Lower leg skin (tissue), 3 donors: ENCODE data around the gene PARP9.

Experiments
- POLR2A ChIP-seq, 2 donors: fragments of 450-650 bp; IDR thresholded peaks; one replicate each; pipeline ENCODE4 v1.6.1; 2016 to 2017; ENCODE audit warnings: antibody characterized with exemption in 2 of 2, mild to moderate bottlenecking in 1 of 2, moderate library complexity in 1 of 2
- TF ChIP-seq, protein P1 (sequence below), 3 donors: fragments of 450-650 bp; IDR thresholded peaks; one replicate each; pipeline ENCODE4 v1.5.1; 2016; ENCODE audit warnings: antibody characterized with exemption in 3 of 3, mild to moderate bottlenecking in 3 of 3, moderate library complexity in 2 of 3

DNA sequence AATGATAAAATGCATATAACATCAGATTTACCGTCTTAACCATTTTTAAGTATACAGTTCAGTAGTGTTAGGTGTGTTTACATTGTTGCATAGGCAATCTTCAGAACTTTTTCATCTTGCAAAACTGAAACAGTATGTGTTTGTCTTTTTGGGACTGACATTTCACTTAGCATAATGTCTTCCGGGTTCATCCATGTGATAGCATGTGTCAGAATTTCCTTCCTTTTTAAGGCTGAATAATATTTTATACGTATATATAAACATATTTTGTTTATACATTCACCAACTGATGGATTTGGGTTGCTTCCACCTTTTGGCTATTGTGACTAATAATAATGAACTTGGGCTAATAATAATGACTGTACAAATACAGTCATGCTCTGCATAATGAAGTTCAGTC is 16.4 kb upstream of the PARP9 start:
- TF ChIP-seq POLR2A (IDR thresholded peaks at IDR 0.05) = no peak
- TF ChIP-seq, protein P1, sequence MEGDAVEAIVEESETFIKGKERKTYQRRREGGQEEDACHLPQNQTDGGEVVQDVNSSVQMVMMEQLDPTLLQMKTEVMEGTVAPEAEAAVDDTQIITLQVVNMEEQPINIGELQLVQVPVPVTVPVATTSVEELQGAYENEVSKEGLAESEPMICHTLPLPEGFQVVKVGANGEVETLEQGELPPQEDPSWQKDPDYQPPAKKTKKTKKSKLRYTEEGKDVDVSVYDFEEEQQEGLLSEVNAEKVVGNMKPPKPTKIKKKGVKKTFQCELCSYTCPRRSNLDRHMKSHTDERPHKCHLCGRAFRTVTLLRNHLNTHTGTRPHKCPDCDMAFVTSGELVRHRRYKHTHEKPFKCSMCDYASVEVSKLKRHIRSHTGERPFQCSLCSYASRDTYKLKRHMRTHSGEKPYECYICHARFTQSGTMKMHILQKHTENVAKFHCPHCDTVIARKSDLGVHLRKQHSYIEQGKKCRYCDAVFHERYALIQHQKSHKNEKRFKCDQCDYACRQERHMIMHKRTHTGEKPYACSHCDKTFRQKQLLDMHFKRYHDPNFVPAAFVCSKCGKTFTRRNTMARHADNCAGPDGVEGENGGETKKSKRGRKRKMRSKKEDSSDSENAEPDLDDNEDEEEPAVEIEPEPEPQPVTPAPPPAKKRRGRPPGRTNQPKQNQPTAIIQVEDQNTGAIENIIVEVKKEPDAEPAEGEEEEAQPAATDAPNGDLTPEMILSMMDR (IDR thresholded peaks at IDR 0.05) = no peak
